Gastrocnemius medialis (tissue), 4 donors: ENCODE data around the gene PRR20D. TPM values are rescaled to one million over a fixed set of nuclear protein-coding genes. Genes with fewer than 3 reads are reported as not detected.

Source experiments
- ATAC-seq, 2 donors: fragments of 150-250 bp; one replicate each; pipeline ENCODE4 v1.9.1; 2016
- DNase-seq, 2 donors: peaks; one replicate each; pipeline ENCODE4 v3.0.0-alpha.2; 2019
- H3K27ac ChIP-seq, 4 donors: fragments of 200-600 bp; sonication (generic); 1 replicate in 1 of 4; 2 replicates in 3 of 4; pipeline ENCODE4 v1.5.1; 2016 to 2018; ENCODE audit warnings: mild to moderate bottlenecking in 2 of 4, moderate library complexity in 1 of 4
- H3K27me3 ChIP-seq, 3 donors: fragments of 200-600 bp; sonication (generic) in 2 of 3; 1 replicate in 1 of 3; 2 replicates in 2 of 3; pipeline versions ENCODE4 v1.5.1 to v1.6.0; 2016 to 2019; ENCODE audit warnings: mild to moderate bottlenecking in 1 of 3, moderate library complexity in 1 of 3
- H3K36me3 ChIP-seq, 2 donors: fragments of 200-600 bp; sonication (generic) in 1 of 2; one replicate each; pipeline ENCODE4 v1.5.1; 2017 to 2018
- H3K4me1 ChIP-seq, 2 donors: fragments of 200-600 bp; sonication (generic) in 1 of 2; one replicate each; pipeline ENCODE4 v1.5.1; 2016 to 2017; ENCODE audit warnings: mild to moderate bottlenecking in 2 of 2
- H3K4me3 ChIP-seq, 4 donors: fragments of 200-600 bp; sonication (generic) in 3 of 4; 1 replicate in 1 of 4; 2 replicates in 3 of 4; pipeline ENCODE4 v1.5.1; 2016 to 2019; ENCODE audit warnings: mild to moderate bottlenecking in 2 of 4
- H3K9me3 ChIP-seq, 3 donors: fragments of 200-600 bp; sonication (generic) in 2 of 3; 1 replicate in 1 of 3; 2 replicates in 2 of 3; pipeline ENCODE4 v1.5.1; 2016 to 2019
- POLR2A ChIP-seq, 2 donors: fragments of 450-650 bp; IDR thresholded peaks; one replicate each; pipeline ENCODE4 v1.6.1; 2017; ENCODE audit warnings: antibody characterized with exemption in 2 of 2, mild to moderate bottlenecking in 2 of 2, moderate library complexity in 2 of 2
- in situ Hi-C, 4 donors: fragments of 200-750 bp; cut with MboI; loops; one replicate each; pipeline versions ENCODE4 v1.15.0 to v1.8.0; 2017; ENCODE audit warnings: low sequenced_read_pairs in 4 of 4
- intact Hi-C: fragments of 100-400 bp; cut with DNase I; formaldehyde crosslinking; loops from one replicate; pipeline ENCODE4 v1.15.1; 2023; ENCODE audit warnings: low total_unique reads
- total RNA-seq, 4 donors: library from RNA; depleted of rRNA; stranded (reverse); fragments of >200 nt; gene quantifications; one replicate each; pipeline versions ENCODE4 v1.1.0 to v1.2.3, GENCODE V29; 2016
- TF ChIP-seq, protein P1 (sequence below), 5 experiments: fragments of 450-650 bp in 3 of 5; fragments of 200-600 bp in 2 of 5; sonication (generic) in 2 of 5; IDR thresholded peaks in 4 of 5; conservative IDR thresholded peaks in 1 of 5; 1 replicate in 4 of 5; 2 replicates in 1 of 5; pipeline ENCODE4 v1.5.1; 2016 to 2019; ENCODE audit warnings: antibody characterized with exemption in 5 of 5, mild to moderate bottlenecking in 3 of 5, moderate library complexity in 3 of 5

PRR20D gene
- total RNA-seq, 4 donors from 2014 or later, result not detected

DNA sequence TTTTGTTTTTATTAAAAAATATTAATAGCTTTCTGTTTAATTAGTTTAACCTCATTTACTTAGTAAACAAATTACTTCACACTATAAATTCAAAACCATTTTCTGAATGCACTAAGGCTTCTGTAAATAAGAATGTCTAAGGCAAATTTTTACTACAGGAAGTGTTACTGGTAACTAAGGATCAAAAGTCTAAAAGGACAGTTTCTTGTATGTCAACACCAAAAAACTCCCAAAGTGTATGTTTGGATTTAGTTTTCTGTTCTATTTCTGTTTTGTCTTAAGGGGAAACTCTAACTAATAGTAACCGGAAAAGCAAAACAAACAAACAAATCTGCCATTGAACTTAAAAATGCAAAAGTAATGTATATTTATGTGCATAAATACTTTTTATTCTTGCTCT, 31.2 kb downstream of the PRR20D start:
- H3K4me3 ChIP-seq, result no peak overlapping the region
- in situ Hi-C loops (no loop called here), intact Hi-C loops (no loop called here)
- H3K36me3 ChIP-seq, result no peaks in the 10 kb centered on the region
- no peaks in the 10 kb centered on the region for H3K4me1 ChIP-seq
- ATAC-seq (no peak), DNase-seq (no peak)
- H3K9me3 ChIP-seq, result no peaks in the 10 kb centered on the region
- H3K27ac ChIP-seq, result no peak overlapping the region
- no peak for TF ChIP-seq POLR2A (IDR thresholded peaks at IDR 0.05)
- TF ChIP-seq, protein P1, sequence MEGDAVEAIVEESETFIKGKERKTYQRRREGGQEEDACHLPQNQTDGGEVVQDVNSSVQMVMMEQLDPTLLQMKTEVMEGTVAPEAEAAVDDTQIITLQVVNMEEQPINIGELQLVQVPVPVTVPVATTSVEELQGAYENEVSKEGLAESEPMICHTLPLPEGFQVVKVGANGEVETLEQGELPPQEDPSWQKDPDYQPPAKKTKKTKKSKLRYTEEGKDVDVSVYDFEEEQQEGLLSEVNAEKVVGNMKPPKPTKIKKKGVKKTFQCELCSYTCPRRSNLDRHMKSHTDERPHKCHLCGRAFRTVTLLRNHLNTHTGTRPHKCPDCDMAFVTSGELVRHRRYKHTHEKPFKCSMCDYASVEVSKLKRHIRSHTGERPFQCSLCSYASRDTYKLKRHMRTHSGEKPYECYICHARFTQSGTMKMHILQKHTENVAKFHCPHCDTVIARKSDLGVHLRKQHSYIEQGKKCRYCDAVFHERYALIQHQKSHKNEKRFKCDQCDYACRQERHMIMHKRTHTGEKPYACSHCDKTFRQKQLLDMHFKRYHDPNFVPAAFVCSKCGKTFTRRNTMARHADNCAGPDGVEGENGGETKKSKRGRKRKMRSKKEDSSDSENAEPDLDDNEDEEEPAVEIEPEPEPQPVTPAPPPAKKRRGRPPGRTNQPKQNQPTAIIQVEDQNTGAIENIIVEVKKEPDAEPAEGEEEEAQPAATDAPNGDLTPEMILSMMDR (IDR thresholded peaks at IDR 0.05 in 4 of 5, conservative IDR thresholded peaks at IDR 0.05 in 1 of 5), result no peak
- H3K27me3 ChIP-seq, result no peaks in the 10 kb centered on the region

DNA sequence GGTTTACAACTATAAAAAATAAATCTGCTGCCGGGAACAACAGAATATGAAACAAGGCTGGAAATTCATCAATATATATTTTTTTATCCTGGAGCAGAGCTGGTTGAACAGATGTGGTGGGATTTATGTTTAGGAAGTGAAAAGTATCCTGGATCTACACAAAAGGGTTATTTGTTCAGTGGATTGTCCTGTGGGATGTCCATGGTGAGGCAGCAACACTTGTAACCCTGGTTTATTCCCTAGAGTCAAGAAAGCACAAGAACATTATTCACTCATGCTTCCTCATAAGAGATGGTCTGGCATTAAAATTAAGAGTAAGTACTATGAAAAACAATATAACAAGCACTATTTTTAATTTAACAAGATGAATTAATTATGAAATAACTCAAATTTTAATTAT, 52.6 kb downstream of the PRR20D start:
- in situ Hi-C loops, result loop anchor here in 2 of 4 donors (25.0 kb wide), 1 partner anchor 101 kb away; no protein-coding TSS in a partner anchor
- Histone ChIP-seq H3K27me3 (no peaks in the 10 kb centered on the region), H3K27ac (no peak overlapping the region), H3K9me3 (no peaks in the 10 kb centered on the region), H3K4me3 (no peak overlapping the region), H3K4me1 (no peaks in the 10 kb centered on the region), H3K36me3 (no peaks in the 10 kb centered on the region)
- DNase-seq, result no peak
- TF ChIP-seq, protein P1 (IDR thresholded peaks at IDR 0.05 in 4 of 5, conservative IDR thresholded peaks at IDR 0.05 in 1 of 5), result no peak
- no peak for TF ChIP-seq POLR2A (IDR thresholded peaks at IDR 0.05)
- ATAC-seq, result no peak
- intact Hi-C loops, result no loop called here

Other genes starting within 250 kb of the PRR20D start
- gene PRR20A, start 19.7 kb upstream of the PRR20D start, total RNA-seq, result not detected
- not detected for gene PRR20B, start 13.1 kb upstream of the PRR20D start, total RNA-seq
- gene PRR20C, start 6.6 kb upstream of the PRR20D start, total RNA-seq, result not detected
- gene PRR20E, start 6.6 kb downstream of the PRR20D start, total RNA-seq, result not detected